Measurements from ENCODE around the gene SHOC1. TPM values are rescaled to one million over a fixed set of nuclear protein-coding genes. Genes with fewer than 3 reads are reported as not detected.

Gene SHOC1
- total RNA-seq, 1 experiment from 2014 or later: 1.1 TPM

DNA sequence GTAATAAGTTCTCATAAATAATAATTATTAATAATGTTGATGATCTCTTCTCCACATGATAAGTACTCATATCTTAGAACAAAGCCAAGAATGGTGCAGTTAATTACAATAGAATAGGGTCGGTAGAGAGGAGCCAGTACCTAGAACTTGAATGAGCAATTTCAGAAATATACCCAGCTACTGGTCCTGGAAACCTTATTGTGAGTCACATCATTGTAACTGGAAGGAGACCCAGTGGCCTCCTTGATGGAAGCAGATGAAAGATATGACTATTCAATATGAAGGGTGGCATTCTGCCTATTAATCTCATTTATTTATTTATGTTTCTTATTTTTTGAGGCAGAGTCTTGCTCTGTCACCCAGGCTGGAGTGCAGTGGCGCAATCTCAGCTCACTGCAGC, 37.7 kb upstream of the SHOC1 start (continued):
- TF ChIP-seq, protein P1, sequence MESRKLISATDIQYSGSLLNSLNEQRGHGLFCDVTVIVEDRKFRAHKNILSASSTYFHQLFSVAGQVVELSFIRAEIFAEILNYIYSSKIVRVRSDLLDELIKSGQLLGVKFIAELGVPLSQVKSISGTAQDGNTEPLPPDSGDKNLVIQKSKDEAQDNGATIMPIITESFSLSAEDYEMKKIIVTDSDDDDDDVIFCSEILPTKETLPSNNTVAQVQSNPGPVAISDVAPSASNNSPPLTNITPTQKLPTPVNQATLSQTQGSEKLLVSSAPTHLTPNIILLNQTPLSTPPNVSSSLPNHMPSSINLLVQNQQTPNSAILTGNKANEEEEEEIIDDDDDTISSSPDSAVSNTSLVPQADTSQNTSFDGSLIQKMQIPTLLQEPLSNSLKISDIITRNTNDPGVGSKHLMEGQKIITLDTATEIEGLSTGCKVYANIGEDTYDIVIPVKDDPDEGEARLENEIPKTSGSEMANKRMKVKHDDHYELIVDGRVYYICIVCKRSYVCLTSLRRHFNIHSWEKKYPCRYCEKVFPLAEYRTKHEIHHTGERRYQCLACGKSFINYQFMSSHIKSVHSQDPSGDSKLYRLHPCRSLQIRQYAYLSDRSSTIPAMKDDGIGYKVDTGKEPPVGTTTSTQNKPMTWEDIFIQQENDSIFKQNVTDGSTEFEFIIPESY (IDR thresholded peaks at IDR 0.05; ENCODE audit: extremely low read depth, insufficient replicate concordance, low read length): no peak

DNA sequence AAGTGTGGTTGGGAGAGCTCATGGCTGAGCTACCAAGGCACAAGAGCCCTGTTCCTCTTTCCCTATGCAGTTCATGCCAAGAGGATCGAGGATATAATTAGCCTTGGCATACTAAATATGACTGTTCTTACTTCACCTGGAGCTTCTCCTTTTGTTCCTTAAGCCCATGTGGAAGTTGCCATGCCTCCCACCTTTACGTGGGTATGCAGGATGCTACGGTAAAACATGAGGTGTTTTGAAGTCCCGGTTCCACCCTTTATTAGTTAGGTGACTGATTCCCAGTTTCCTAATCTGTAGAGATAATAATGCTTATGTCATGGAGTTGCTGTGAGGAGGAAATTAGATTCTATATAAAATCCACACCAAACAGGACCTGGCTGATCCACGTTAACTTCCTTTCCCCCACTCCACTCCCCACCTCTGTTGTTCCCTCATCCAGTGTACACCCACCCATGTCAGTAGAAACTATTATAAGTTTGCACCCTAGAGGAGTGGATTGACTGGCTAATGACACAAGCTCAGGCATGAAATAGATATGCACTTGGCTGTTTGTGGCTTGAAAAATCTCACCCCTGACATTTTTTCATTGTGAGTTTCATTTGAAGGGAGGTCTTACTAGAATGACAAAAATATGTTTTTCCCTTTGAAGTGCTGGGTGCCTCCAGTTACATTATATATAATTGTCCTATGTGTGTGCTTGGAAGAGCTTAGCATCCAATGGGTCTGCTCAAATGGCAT, 36.8 kb upstream of the SHOC1 start:
- ChIA-PET CTCF (no interaction called here), POLR2A (no interaction called here), RAD21 (ENCODE audit: low non-redundant PET in 1 of 2, low total read pairs in 2 of 2, uncharacterized antibody in 2 of 2, unreplicated experiment in 2 of 2) (no interaction called here)
- intact Hi-C loops (cut with micrococcal nuclease): no loop called here
- ATAC-seq: no peak
- H3K27ac ChIP-seq (ENCODE audit: low read depth, low read length): no peak overlapping the region
- H2AFZ ChIP-seq (ENCODE audit: low read depth, low read length, poor library complexity, severe bottlenecking): no peak overlapping the region
- no peak for TF ChIP-seq ZFX (IDR thresholded peaks at IDR 0.05)
- TF ChIP-seq CBX3 (IDR thresholded peaks at IDR 0.05; ENCODE audit: low read depth): no peak
- TF ChIP-seq EZH2 (IDR thresholded peaks at IDR 0.05): no peak
- TF ChIP-seq EGR1 (IDR thresholded peaks at IDR 0.05; ENCODE audit: low read depth): no peak
- TF ChIP-seq, protein P2, sequence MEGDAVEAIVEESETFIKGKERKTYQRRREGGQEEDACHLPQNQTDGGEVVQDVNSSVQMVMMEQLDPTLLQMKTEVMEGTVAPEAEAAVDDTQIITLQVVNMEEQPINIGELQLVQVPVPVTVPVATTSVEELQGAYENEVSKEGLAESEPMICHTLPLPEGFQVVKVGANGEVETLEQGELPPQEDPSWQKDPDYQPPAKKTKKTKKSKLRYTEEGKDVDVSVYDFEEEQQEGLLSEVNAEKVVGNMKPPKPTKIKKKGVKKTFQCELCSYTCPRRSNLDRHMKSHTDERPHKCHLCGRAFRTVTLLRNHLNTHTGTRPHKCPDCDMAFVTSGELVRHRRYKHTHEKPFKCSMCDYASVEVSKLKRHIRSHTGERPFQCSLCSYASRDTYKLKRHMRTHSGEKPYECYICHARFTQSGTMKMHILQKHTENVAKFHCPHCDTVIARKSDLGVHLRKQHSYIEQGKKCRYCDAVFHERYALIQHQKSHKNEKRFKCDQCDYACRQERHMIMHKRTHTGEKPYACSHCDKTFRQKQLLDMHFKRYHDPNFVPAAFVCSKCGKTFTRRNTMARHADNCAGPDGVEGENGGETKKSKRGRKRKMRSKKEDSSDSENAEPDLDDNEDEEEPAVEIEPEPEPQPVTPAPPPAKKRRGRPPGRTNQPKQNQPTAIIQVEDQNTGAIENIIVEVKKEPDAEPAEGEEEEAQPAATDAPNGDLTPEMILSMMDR (IDR thresholded peaks at IDR 0.05 in 2 of 3, conservative IDR thresholded peaks at IDR 0.05 in 1 of 3; ENCODE audit: borderline replicate concordance in 1 of 3, insufficient read depth in 1 of 3, low read depth in 2 of 3, low read length in 2 of 3): no peak
- no peak for TF ChIP-seq POLR2A (IDR thresholded peaks at IDR 0.05; ENCODE audit: borderline replicate concordance, extremely low read depth, insufficient read depth, insufficient read length)
- no peak for TF ChIP-seq ELF1 (IDR thresholded peaks at IDR 0.05; ENCODE audit: borderline replicate concordance, low read depth)
- no peak for TF ChIP-seq SIN3A (IDR thresholded peaks at IDR 0.05; ENCODE audit: low read depth)
- no peaks in the 10 kb centered on the region for H3K27me3 ChIP-seq (ENCODE audit: insufficient read depth, low read length)
- H3K4me2 ChIP-seq (ENCODE audit: low read length): no peak overlapping the region
- H3K79me2 ChIP-seq (ENCODE audit: insufficient read depth, low read length): no peaks in the 10 kb centered on the region
- no peaks in the 10 kb centered on the region for H3K36me3 ChIP-seq (ENCODE audit: control insufficient read depth in 1 of 2, insufficient read depth in 2 of 2, low read length in 2 of 2)
- H3K4me1 ChIP-seq (ENCODE audit: control insufficient read depth in 1 of 2, insufficient read depth in 2 of 2, low read length in 2 of 2): no peaks in the 10 kb centered on the region
- no peaks in the 10 kb centered on the region for H4K20me1 ChIP-seq (ENCODE audit: insufficient read depth)
- no peaks in the 10 kb centered on the region for H3K9me2 ChIP-seq (ENCODE audit: insufficient read depth)
- no peaks in the 10 kb centered on the region for H3K9me3 ChIP-seq (ENCODE audit: control insufficient read depth in 1 of 2, insufficient read depth in 1 of 2, low read depth in 1 of 2, low read length in 2 of 2)
- DNase-seq (ENCODE audit: low read depth, low spot score): no peak
- H3K9ac ChIP-seq (ENCODE audit: low read length): no peak overlapping the region
- BruUV-seq (replicated peaks): no TSS peak
- H3K4me3 ChIP-seq (replicated peaks in 1 of 2; ENCODE audit: low read depth in 1 of 2, low read length in 2 of 2): no peak overlapping the region
